Measurements from ENCODE around the gene CFAP46.

GRCh38 chr10:132808383-132809231 lies 133.8 kb downstream of the CFAP46 start:
- no peak for TF ChIP-seq CTCF (IDR thresholded peaks at IDR 0.05)
- TF ChIP-seq NR3C1 (CRISPR knock-in tag; conservative IDR thresholded peaks at IDR 0.05; ENCODE audit: low read depth): no peak
- TF ChIP-seq TCF7 (CRISPR knock-in tag; IDR thresholded peaks at IDR 0.05; ENCODE audit: low read depth): no peak
- no peak for TF ChIP-seq MXD4 (CRISPR knock-in tag; IDR thresholded peaks at IDR 0.05; ENCODE audit: borderline replicate concordance)
- TF ChIP-seq RELA (CRISPR knock-in tag; IDR thresholded peaks at IDR 0.05; ENCODE audit: borderline replicate concordance): no peak
- TF ChIP-seq ZNF219 (CRISPR knock-in tag; IDR thresholded peaks at IDR 0.05; ENCODE audit: borderline replicate concordance): no peak
